HEK293T (cell line): ENCODE measurements around the gene SMAD6.

Source experiments
- CTCF ChIA-PET: fragments of 350-600 bp; formaldehyde crosslinking; extraction: SDS; loops from one replicate; lab custom pipeline; 2021; ENCODE audit warnings: antibody characterized with exemption, inconsistent platforms; lab: Yijun Ruan, JAX
- POLR2A ChIA-PET: fragments of 350-600 bp; formaldehyde crosslinking; extraction: SDS; loops from one replicate; lab custom pipeline; 2020; ENCODE audit warnings: antibody characterized with exemption, inconsistent platforms; lab: Yijun Ruan, JAX
- DNase-seq: peaks from one replicate; pipeline ENCODE4 v3.0.0; 2012; ENCODE audit warnings: mixed read lengths; ENCODE audit errors: extremely low spot score
- ARNT ChIP-seq: fragments of 450-650 bp; IDR thresholded peaks from 2 replicates; pipeline ENCODE4 v1.6.1; 2017; ENCODE audit warnings: mild to moderate bottlenecking
- BHLHE40 ChIP-seq: fragments of 450-650 bp; IDR thresholded peaks from 2 replicates; pipeline ENCODE4 v1.6.1; 2016; ENCODE audit warnings: mild to moderate bottlenecking, moderate library complexity, borderline replicate concordance
- CTBP1 ChIP-seq: fragments of 450-650 bp; IDR thresholded peaks from 2 replicates; pipeline ENCODE4 v1.6.1; 2016; ENCODE audit warnings: borderline replicate concordance
- ELF4 ChIP-seq: fragments of 450-650 bp; IDR thresholded peaks from 2 replicates; pipeline ENCODE4 v1.6.1; 2017; ENCODE audit warnings: antibody characterized with exemption
- FOXA1 ChIP-seq: fragments of 450-650 bp; IDR thresholded peaks from 2 replicates; pipeline ENCODE4 v1.6.1; 2016; ENCODE audit warnings: mild to moderate bottlenecking
- FOXK2 ChIP-seq: fragments of 450-650 bp; IDR thresholded peaks from 2 replicates; pipeline ENCODE4 v1.6.1; 2016; ENCODE audit warnings: mild to moderate bottlenecking
- FOXM1 ChIP-seq: fragments of 450-650 bp; IDR thresholded peaks from 2 replicates; pipeline ENCODE4 v1.6.1; 2017; ENCODE audit warnings: mild to moderate bottlenecking, borderline replicate concordance
- HDGF ChIP-seq: fragments of 450-650 bp; IDR thresholded peaks from 2 replicates; pipeline ENCODE4 v1.6.1; 2017; ENCODE audit warnings: antibody characterized with exemption, borderline replicate concordance
- L3MBTL2 ChIP-seq: fragments of 450-650 bp; conservative IDR thresholded peaks from 2 replicates; pipeline ENCODE4 v1.6.1; 2016; ENCODE audit warnings: mild to moderate bottlenecking
- LEF1 ChIP-seq: fragments of 450-650 bp; IDR thresholded peaks from 2 replicates; pipeline ENCODE4 v1.6.1; 2017; ENCODE audit warnings: mild to moderate bottlenecking, borderline replicate concordance
- NFRKB ChIP-seq: fragments of 450-650 bp; IDR thresholded peaks from 2 replicates; pipeline ENCODE4 v1.6.1; 2016; ENCODE audit warnings: mild to moderate bottlenecking, moderate library complexity
- SP1 ChIP-seq: fragments of 450-650 bp; IDR thresholded peaks from 2 replicates; pipeline ENCODE4 v1.6.1; 2017
- SUZ12 ChIP-seq: fragments of 450-650 bp; IDR thresholded peaks from 2 replicates; pipeline ENCODE4 v1.6.1; 2016; ENCODE audit warnings: mild to moderate bottlenecking
- TARDBP ChIP-seq: fragments of 450-650 bp; IDR thresholded peaks from 2 replicates; pipeline ENCODE4 v1.6.1; 2016
- ZNF384 ChIP-seq: fragments of 450-650 bp; IDR thresholded peaks from 2 replicates; pipeline ENCODE4 v1.6.1; 2016
- TF ChIP-seq, protein P1 (sequence below): fragments of 450-650 bp; IDR thresholded peaks from 2 replicates; pipeline ENCODE4 v1.6.1; 2016

SMAD6 gene

DNA sequence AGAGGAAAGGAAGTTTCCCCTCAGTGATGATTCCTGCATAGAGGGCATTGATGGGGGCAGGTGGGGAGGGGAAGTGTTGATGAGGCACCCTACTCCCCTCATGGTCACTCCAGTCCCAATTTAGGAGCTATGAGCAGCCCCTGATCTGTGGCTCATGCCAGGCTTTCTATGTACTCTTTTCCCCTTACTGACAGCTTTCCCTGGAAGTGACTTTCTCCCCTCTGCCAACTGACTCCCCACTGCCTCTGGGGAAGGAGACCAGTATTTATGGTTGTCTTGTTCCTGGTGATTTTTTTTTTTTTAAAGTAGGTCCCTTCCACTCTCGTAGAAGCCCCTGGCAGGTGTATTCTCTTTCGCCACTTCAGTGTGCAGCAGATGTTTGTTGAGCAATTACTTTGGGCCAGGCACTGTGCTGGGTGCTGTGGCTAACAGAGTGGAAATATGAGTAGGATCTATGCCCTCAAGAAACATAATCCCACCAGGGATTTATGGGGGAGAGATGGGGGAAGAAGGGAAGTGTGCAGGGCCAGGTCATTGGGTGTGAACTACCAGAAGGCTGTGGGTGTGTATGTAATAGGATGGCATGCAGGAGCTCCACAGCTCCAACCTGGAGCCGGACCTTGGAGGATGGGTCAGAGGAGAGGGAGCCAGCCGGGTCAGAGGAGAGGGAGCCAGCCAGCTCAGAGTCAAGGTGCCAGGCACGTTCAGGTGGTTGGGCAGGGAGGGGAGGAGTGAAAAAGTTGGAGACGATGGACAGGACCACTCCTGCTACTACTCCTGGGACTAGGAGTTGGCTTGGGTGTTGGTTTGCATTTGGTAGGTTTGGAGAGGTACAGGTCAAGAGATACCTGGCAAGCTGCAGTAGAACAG, 3.5 kb downstream of the SMAD6 start:
- DNase-seq, result no peak

DNA sequence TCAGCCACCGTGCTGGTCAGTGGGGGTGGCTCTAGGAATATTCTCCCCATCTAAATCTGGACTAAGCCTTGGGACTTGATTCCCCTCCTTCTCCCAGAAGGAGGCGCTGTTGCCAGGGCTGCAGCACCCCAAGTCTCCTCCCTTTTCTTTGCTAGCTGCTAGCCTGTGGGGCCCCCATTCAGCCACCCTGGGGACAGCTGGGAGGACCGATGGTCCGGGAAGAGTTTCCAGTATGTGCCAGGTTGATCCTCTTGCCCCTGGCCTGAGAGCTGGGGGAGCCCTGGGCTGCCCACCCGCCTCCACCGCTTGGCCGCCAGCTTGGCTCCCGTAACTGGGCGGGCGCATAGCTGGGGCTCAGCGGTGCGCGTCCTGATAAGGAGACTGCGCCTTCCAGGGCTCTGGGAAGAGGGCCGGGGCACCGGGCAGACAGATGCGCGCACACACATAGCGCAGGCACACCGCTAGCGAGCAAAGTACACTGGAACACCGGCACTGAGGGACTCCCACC, 4.2 kb downstream of the SMAD6 start:
- ChIA-PET CTCF (interaction anchor here (0.6 to 4.1 kb wide), 7 partner anchors 13 to 147 kb away, joined by 3 to 28 read pairs (median 4); no protein-coding TSS in a partner anchor), POLR2A (interaction anchor here (0.9 to 1.5 kb wide), 3 partner anchors 9 to 145 kb away, joined by 4 to 5 read pairs (median 4); no protein-coding TSS in a partner anchor)
- no peak for DNase-seq
- TF ChIP-seq SP1 (no peak), ELF4 (no peak), L3MBTL2 (no peak), HDGF (no peak), BHLHE40 (no peak)
- TF ChIP-seq, protein P1, sequence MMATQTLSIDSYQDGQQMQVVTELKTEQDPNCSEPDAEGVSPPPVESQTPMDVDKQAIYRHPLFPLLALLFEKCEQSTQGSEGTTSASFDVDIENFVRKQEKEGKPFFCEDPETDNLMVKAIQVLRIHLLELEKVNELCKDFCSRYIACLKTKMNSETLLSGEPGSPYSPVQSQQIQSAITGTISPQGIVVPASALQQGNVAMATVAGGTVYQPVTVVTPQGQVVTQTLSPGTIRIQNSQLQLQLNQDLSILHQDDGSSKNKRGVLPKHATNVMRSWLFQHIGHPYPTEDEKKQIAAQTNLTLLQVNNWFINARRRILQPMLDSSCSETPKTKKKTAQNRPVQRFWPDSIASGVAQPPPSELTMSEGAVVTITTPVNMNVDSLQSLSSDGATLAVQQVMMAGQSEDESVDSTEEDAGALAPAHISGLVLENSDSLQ, result no peak

More for the DNA sequence above, 3.5 kb downstream of the SMAD6 start:
- POLR2A ChIA-PET, result interaction anchor here (0.6 to 1.5 kb wide), 5 partner anchors 9 to 365 kb away, joined by 4 to 5 read pairs (median 4); no protein-coding TSS in a partner anchor
- CTCF ChIA-PET, result interaction anchor here (0.6 to 4.1 kb wide), 11 partner anchors 9 to 435 kb away, joined by 3 to 28 read pairs (median 4); no protein-coding TSS in a partner anchor
- TF ChIP-seq NFRKB, result no peak
- no peak for TF ChIP-seq ELF4
- TF ChIP-seq FOXK2, result no peak
- TF ChIP-seq L3MBTL2, result no peak

GRCh38 chr15:66706840-66707239, 4.8 kb downstream of the SMAD6 start:
- ChIA-PET CTCF (interaction anchor here (0.6 to 4.1 kb wide), 14 partner anchors 13 to 1925 kb away, joined by 3 to 28 read pairs (median 4); no protein-coding TSS in a partner anchor), POLR2A (interaction anchor here (0.6 to 1.5 kb wide), 8 partner anchors 10 to 145 kb away, joined by 3 to 7 read pairs (median 3); no protein-coding TSS in a partner anchor)
- TF ChIP-seq ELF4, result no peak
- TF ChIP-seq LEF1, result no peak
- TF ChIP-seq TARDBP, result no peak
- no peak for TF ChIP-seq HDGF
- TF ChIP-seq BHLHE40, result no peak
- TF ChIP-seq SUZ12, result no peak
- no peak for TF ChIP-seq FOXA1
- TF ChIP-seq L3MBTL2, result no peak
- no peak for TF ChIP-seq SP1
- TF ChIP-seq ARNT, result no peak
- no peak for TF ChIP-seq FOXM1
- no peak for TF ChIP-seq ZNF384
- TF ChIP-seq FOXK2, result no peak
- TF ChIP-seq NFRKB, result no peak
- TF ChIP-seq, protein P1, result no peak
- no peak for TF ChIP-seq CTBP1

DNA sequence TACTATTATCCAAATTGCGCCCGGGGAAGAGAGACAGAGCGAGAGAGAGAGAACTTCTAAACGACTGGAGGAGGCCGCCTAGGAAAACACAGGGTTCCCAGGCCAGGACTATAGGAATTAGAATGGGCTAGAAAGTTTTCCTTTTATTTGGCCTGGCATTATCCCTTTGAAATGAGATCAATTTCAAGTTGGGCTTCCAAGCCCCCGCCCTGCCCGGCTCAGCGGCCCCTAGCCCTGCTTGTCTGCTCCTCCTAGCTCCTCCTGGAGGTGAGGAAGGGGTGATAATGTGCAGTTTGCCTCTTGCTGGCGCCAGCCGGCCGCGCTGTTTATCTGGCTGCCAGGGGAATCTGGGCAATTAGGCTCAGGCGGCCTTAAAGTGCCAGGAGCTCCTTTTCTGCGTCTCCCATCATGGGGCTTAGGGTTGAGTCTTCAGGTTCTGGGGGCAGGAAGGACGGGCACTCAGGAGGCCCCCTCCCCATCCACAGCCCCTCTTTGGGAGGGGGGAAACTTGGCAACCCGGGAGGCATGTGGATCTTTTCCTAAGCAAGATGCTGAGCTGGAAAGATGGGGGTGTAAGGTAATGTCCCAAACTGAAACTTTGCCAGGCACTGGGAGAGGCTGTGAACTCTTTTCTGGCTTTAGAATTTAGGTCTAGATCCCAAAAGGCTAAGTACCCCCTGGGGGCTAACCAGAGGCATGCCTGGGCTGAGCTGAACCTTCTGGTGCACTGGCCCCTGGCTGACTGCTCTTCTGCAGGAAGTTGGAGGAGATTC, 5.5 kb downstream of the SMAD6 start:
- DNase-seq, result peak; percentile 74
- POLR2A ChIA-PET, result interaction anchor here (0.6 to 1.5 kb wide), 9 partner anchors 24 to 144 kb away, joined by 3 to 7 read pairs (median 3); no protein-coding TSS in a partner anchor
- TF ChIP-seq ZNF384, result no peak
- TF ChIP-seq FOXA1, result no peak
- TF ChIP-seq ARNT, result no peak
- TF ChIP-seq, protein P1, result no peak
- TF ChIP-seq SP1, result no peak
- TF ChIP-seq FOXM1, result no peak
- no peak for TF ChIP-seq NFRKB
- TF ChIP-seq LEF1, result no peak
- no peak for TF ChIP-seq HDGF
- TF ChIP-seq CTBP1, result no peak; the same call in 1 of the 2 replicates
- TF ChIP-seq BHLHE40, result no peak
- no peak for TF ChIP-seq TARDBP
- TF ChIP-seq L3MBTL2, result no peak
- no peak for TF ChIP-seq FOXK2
- no peak for TF ChIP-seq ELF4
- TF ChIP-seq SUZ12, result no peak
- CTCF ChIA-PET, result interaction anchor here (0.6 to 4.1 kb wide), 14 partner anchors 12 to 1924 kb away, joined by 3 to 28 read pairs (median 4); no protein-coding TSS in a partner anchor

More at GRCh38 chr15:66706840-66707239, 4.8 kb downstream of the SMAD6 start:
- no peak for DNase-seq

- no peak for DNase-seq
- POLR2A ChIA-PET, result interaction anchor here (0.9 to 1.5 kb wide), 5 partner anchors 8 to 143 kb away, joined by 3 to 7 read pairs (median 3); no protein-coding TSS in a partner anchor
- no peak for TF ChIP-seq LEF1
- no peak for TF ChIP-seq NFRKB
- TF ChIP-seq L3MBTL2, result no peak
- TF ChIP-seq, protein P1, result no peak
- no peak for TF ChIP-seq ARNT
- no peak for TF ChIP-seq FOXA1
- TF ChIP-seq ZNF384, result no peak
- no peak for TF ChIP-seq BHLHE40
- TF ChIP-seq SP1, result no peak
- TF ChIP-seq SUZ12, result no peak
- TF ChIP-seq FOXK2, result no peak
- no peak for TF ChIP-seq TARDBP
- CTCF ChIA-PET, result interaction anchor here (1.5 to 4.1 kb wide), 3 partner anchors 64 to 143 kb away, joined by 3 to 28 read pairs (median 7); no protein-coding TSS in a partner anchor
These were observed 6.4 kb downstream of the SMAD6 start for GRCh38 chr15:66708389-66708788.
